Lower leg skin (tissue), 4 donors: ENCODE data around the gene SLIT3. TPM values are rescaled to one million over a fixed set of nuclear protein-coding genes. Genes with fewer than 3 reads are reported as not detected.

Experiments
- DNase-seq, 2 donors: peaks; one replicate each; pipeline ENCODE4 v3.0.0-alpha.2; 2019; ENCODE audit warnings: low spot score in 2 of 2
- H3K4me3 ChIP-seq: fragments of 200-600 bp; sonication (generic); 2 replicates; pipeline ENCODE4 v1.5.1; 2017; ENCODE audit warnings: mild to moderate bottlenecking, low read depth; ENCODE audit not compliant: poor library complexity, severe bottlenecking
- POLR2A ChIP-seq, 2 donors: fragments of 450-650 bp; IDR thresholded peaks; one replicate each; pipeline ENCODE4 v1.6.1; 2016 to 2017; ENCODE audit warnings: antibody characterized with exemption in 2 of 2, mild to moderate bottlenecking in 1 of 2, moderate library complexity in 1 of 2
- WGBS, 2 donors: methylation state at CpG; one replicate each; pipeline ENCODE4 v1.1.5; 2018; 5-methylcytosine and 5-hydroxymethylcytosine counted together
- intact Hi-C: fragments of 100-400 bp; cut with DNase I; formaldehyde crosslinking; loops from one replicate; pipeline ENCODE4 v1.15.0; 2023; ENCODE audit warnings: low total_unique reads
- total RNA-seq, 4 donors: library from RNA; depleted of rRNA; stranded (reverse); fragments of >200 nt; gene quantifications; one replicate each; pipeline ENCODE4 v1.1.0, GENCODE V29; 2016
- TF ChIP-seq, protein P1 (sequence below), 3 donors: fragments of 450-650 bp; IDR thresholded peaks; one replicate each; pipeline ENCODE4 v1.5.1; 2016; ENCODE audit warnings: antibody characterized with exemption in 3 of 3, mild to moderate bottlenecking in 3 of 3, moderate library complexity in 2 of 3

SLIT3 gene
- total RNA-seq, 4 donors from 2014 or later, result 12.4 to 66.0 (median 22.8) TPM

DNA sequence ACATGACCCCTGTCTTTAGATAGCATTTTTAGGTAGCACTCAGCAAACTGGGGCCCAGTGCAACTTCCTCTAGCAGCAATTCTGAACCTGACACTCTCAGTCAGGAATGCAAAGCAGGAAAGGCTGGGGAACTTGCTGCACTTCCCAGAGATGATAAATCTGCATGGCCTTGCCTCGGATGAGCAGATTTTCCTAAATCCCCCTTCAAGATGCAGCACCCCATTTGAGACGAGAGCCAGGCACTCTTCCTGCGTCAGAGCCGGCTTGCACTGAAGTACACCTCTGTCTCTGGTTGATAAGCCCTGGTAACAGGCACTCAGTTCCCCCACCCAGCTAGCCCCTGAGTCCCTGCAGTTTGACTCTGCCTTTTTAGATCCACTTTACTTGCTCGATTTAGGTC lies 425.1 kb downstream of the SLIT3 start:
- TF ChIP-seq, protein P1, sequence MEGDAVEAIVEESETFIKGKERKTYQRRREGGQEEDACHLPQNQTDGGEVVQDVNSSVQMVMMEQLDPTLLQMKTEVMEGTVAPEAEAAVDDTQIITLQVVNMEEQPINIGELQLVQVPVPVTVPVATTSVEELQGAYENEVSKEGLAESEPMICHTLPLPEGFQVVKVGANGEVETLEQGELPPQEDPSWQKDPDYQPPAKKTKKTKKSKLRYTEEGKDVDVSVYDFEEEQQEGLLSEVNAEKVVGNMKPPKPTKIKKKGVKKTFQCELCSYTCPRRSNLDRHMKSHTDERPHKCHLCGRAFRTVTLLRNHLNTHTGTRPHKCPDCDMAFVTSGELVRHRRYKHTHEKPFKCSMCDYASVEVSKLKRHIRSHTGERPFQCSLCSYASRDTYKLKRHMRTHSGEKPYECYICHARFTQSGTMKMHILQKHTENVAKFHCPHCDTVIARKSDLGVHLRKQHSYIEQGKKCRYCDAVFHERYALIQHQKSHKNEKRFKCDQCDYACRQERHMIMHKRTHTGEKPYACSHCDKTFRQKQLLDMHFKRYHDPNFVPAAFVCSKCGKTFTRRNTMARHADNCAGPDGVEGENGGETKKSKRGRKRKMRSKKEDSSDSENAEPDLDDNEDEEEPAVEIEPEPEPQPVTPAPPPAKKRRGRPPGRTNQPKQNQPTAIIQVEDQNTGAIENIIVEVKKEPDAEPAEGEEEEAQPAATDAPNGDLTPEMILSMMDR (IDR thresholded peaks at IDR 0.05), result no peak
- TF ChIP-seq POLR2A (IDR thresholded peaks at IDR 0.05), result no peak
- no peak for DNase-seq
- intact Hi-C loops, result no loop called here
- WGBS, 2 donors, result 57 to 68% methylated on average over 5 of the region's 5 CpGs
- H3K4me3 ChIP-seq, result no peak overlapping the region

DNA sequence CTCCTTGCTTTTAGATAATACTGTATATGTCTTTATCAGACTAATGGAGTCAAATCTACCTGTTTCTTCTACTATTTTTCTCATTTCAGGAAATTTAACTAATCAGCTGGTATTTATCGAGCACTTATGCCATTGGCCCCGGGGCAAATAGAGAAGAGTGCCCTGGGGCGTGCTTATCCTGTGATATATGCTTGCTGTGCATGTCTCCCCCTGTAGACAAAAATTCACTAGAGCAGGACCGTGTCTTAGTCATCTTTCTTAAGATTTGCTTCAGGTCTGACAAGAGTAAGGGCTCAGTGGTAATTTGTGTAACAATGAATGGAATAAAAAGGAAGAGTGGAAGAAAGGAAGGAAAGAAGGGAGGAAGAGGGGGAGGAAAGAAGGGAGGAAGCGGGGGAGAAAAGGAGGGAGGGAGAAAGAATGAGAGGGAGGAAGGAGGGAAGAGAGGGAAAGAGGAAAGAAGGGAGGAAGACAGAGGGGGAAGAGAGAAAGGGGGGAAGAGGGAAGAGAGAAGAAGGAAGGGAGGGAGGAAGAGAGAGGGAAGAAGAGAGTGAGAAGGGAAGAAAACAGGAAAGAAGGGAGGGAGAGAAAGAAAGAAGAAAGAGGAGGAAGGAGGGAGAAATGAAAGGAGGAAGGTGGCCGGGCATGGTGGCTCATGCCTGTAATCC lies 426.1 kb downstream of the SLIT3 start:
- intact Hi-C loops, result no loop called here
- peak in 1 of 2 donors; percentile 7 for DNase-seq
- 72 to 77% methylated on average over 6 of the region's 6 CpGs for WGBS, 2 donors
- TF ChIP-seq POLR2A (IDR thresholded peaks at IDR 0.05), result no peak
- TF ChIP-seq, protein P1 (IDR thresholded peaks at IDR 0.05), result no peak
- H3K4me3 ChIP-seq, result no peak overlapping the region

DNA sequence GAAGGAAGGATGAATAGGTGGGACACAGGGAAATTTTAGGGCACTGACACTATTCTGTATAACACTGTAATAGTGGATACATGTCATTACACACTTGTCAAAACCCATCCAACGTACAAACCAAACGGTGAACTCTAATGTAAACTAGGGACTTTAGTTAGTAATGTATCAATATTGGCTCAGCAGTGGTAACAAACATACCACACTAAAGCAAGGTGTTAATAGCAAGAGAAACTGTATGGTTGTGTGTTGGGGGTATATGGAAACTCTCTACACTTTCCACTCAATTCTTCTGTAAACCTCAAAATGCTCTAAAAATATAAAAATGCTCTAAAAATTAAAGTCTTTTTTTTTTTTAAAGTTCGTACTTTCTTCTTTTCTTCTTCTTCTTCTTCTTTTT lies 428.7 kb downstream of the SLIT3 start:
- DNase-seq, result no peak
- WGBS, 2 donors, result 87 to 89% methylated on average over 3 of the region's 3 CpGs
- H3K4me3 ChIP-seq, result no peak overlapping the region
- TF ChIP-seq, protein P1 (IDR thresholded peaks at IDR 0.05), result no peak
- no peak for TF ChIP-seq POLR2A (IDR thresholded peaks at IDR 0.05)
- intact Hi-C loops, result no loop called here

DNA sequence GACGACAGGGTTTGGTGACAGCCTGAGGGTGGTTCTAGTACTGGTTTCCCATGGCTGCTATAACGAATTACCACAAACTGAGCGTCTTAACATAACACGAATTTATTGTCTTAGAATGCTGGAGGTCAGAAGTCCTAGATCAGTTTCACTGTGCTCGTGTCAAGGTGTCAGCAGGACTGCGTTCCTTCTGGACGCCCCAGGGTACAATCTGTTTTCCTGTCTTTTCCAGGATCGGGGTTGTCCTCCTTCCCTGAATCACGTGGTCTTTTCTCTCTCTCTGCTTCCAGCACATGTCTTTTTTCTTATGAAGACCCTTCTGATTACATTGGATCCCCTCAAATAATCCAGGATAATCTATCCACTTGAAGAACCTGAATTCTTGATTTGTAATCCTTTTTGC lies 430.0 kb downstream of the SLIT3 start:
- peak in 1 of 2 donors; percentile 3 for DNase-seq
- no peak overlapping the region for H3K4me3 ChIP-seq
- intact Hi-C loops, result no loop called here
- TF ChIP-seq POLR2A (IDR thresholded peaks at IDR 0.05), result no peak
- TF ChIP-seq, protein P1 (IDR thresholded peaks at IDR 0.05), result no peak
- 71 to 75% methylated on average over 9 of the region's 9 CpGs for WGBS, 2 donors

DNA sequence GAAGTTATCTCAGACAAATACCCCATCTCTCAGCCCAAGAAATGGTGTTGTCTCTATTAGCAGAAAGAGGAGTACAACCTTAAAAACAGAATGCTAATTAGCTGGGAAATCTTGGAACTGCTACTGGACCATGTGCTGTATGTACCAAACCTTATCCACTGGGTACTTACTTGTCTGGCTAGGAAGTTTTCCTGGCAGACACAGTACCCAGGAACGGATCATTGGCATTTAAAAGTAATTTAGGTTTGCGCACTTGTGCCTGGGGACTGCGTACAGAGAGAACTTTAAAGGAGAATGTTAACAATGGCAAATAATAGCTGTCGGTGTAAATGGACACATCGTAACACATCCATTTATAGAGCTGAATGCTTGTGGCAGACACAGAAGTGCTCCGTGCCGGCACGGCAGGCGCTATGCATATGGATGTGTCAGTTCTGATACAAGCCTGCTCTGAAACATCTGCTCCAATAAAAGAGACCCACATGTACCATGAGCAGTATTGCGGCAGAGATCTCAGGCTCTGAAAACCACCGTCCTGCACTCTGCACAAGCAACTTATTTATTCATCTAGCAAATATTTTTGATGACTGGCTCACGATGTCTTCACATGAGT lies 431.2 kb downstream of the SLIT3 start:
- 66 to 67% methylated on average over 12 of the region's 12 CpGs for WGBS, 2 donors
- TF ChIP-seq, protein P1 (IDR thresholded peaks at IDR 0.05), result no peak
- no peak for TF ChIP-seq POLR2A (IDR thresholded peaks at IDR 0.05)
- DNase-seq, result no peak
- intact Hi-C loops, result no loop called here
- no peak overlapping the region for H3K4me3 ChIP-seq
